IMR-90 (cell line): ENCODE measurements around the gene WEE1. TPM values are rescaled to one million over a fixed set of nuclear protein-coding genes. Genes with fewer than 3 reads are reported as not detected.

ENCODE experiments used
- ATAC-seq: fragments of 200-7000 bp; cut with Tn5 transposase; 2 replicates; pipeline ENCODE4 v1.9.1; 2020; ENCODE audit warnings: low read depth, mild to moderate bottlenecking, moderate library complexity
- BruUV-seq: library from RNA; stranded (reverse); fragments of 400-500 nt; replicated peaks from 2 replicates; lab custom pipeline; 2021; lab: Mats Ljungman, UMichigan
- CTCF ChIA-PET: fragments of 300-600 bp; formaldehyde crosslinking; extraction: SDS; loops from one replicate; lab custom pipeline; 2021; ENCODE audit warnings: antibody characterized with exemption; lab: Yijun Ruan, JAX
- POLR2A ChIA-PET: fragments of 300-600 bp; sonication (Branson Sonifier 250); formaldehyde crosslinking; loops from one replicate; lab custom pipeline; 2022; ENCODE audit warnings: antibody characterized with exemption; ENCODE audit not compliant: unreplicated experiment; lab: Charles Lee
- DNase-seq: peaks from one replicate; pipeline ENCODE4 v3.0.0; 2013
- H2AFZ ChIP-seq: replicated peaks from 2 replicates; pipeline ENCODE3; 2013; ENCODE audit warnings: low read length, mild to moderate bottlenecking; ENCODE audit not compliant: poor library complexity
- H2AK5ac ChIP-seq: 2 replicates; pipeline ENCODE4 v1.6.1; 2013; ENCODE audit warnings: low read depth, low read length, inconsistent platforms
- H2AK9ac ChIP-seq: replicated peaks from 2 replicates; pipeline ENCODE3; 2013; ENCODE audit warnings: mild to moderate bottlenecking, low read depth, low read length, moderate library complexity; ENCODE audit not compliant: poor library complexity
- H2BK120ac ChIP-seq: 2 replicates; pipeline ENCODE4 v1.6.1; 2013; ENCODE audit warnings: low read depth, low read length, inconsistent platforms
- H2BK15ac ChIP-seq: 3 replicates; pipeline ENCODE4 v1.6.1; 2013; ENCODE audit warnings: low read depth, low read length, inconsistent platforms
- H2BK20ac ChIP-seq: 2 replicates; pipeline ENCODE4 v1.6.1; 2013; ENCODE audit warnings: low read depth, mild to moderate bottlenecking, inconsistent platforms, low read length, moderate library complexity
- H2BK5ac ChIP-seq: 2 replicates; pipeline ENCODE4 v1.6.1; 2013; ENCODE audit warnings: mild to moderate bottlenecking, low read depth, low read length, inconsistent platforms; ENCODE audit not compliant: poor library complexity, severe bottlenecking
- H3K14ac ChIP-seq: replicated peaks from 2 replicates; pipeline ENCODE4 v1.6.1; 2013; ENCODE audit warnings: low read depth, low read length, inconsistent platforms
- H3K18ac ChIP-seq: 2 replicates; pipeline ENCODE4 v1.6.1; 2013; ENCODE audit warnings: low read depth, low read length, control low read depth
- H3K23ac ChIP-seq: 2 replicates; pipeline ENCODE4 v1.6.1; 2013; ENCODE audit warnings: low read depth, low read length, inconsistent platforms
- H3K27ac ChIP-seq: 2 replicates; pipeline ENCODE4 v1.5.1; 2013; ENCODE audit warnings: mild to moderate bottlenecking, control low read depth, low read length; ENCODE audit not compliant: insufficient read depth
- H3K27me3 ChIP-seq: 2 replicates; pipeline ENCODE4 v1.6.1; 2013; ENCODE audit warnings: low read length; ENCODE audit not compliant: control insufficient read depth, insufficient read depth
- H3K36me3 ChIP-seq: 2 replicates; pipeline ENCODE4 v1.6.1; 2013; ENCODE audit warnings: low read length, mixed read lengths; ENCODE audit not compliant: control insufficient read depth, insufficient read depth
- H3K4ac ChIP-seq: 2 replicates; pipeline ENCODE4 v1.6.1; 2013; ENCODE audit warnings: low read depth, low read length, inconsistent platforms
- H3K4me1 ChIP-seq: 2 replicates; pipeline ENCODE4 v1.6.1; 2013; ENCODE audit warnings: low read length, mixed read lengths; ENCODE audit not compliant: control insufficient read depth, insufficient read depth
- H3K4me2 ChIP-seq: 2 replicates; pipeline ENCODE4 v1.6.1; 2013; ENCODE audit warnings: low read depth, mild to moderate bottlenecking, control low read depth, low read length, moderate library complexity
- H3K4me3 ChIP-seq: 2 replicates; pipeline ENCODE4 v1.5.1; 2013; ENCODE audit warnings: low read depth, mild to moderate bottlenecking, control low read depth, low read length, moderate library complexity; ENCODE audit not compliant: insufficient read depth
- H3K56ac ChIP-seq: 2 replicates; pipeline ENCODE4 v1.6.1; 2013; ENCODE audit warnings: low read length, inconsistent platforms; ENCODE audit not compliant: insufficient read depth; ENCODE audit errors: extremely low read depth
- H3K79me1 ChIP-seq, 2 experiments: 2 replicates each; pipeline ENCODE4 v1.6.1; 2013; ENCODE audit warnings: low read length in 2 of 2, inconsistent platforms in 1 of 2, low read depth in 1 of 2
- H3K9ac ChIP-seq: 2 replicates; pipeline ENCODE4 v1.6.1; 2013; ENCODE audit warnings: low read depth, low read length, control low read depth
- H3K9me1 ChIP-seq: 2 replicates; pipeline ENCODE4 v1.6.1; 2013; ENCODE audit warnings: low read length, inconsistent platforms; ENCODE audit not compliant: insufficient read depth
- H3K9me3 ChIP-seq: 2 replicates; pipeline ENCODE4 v1.6.1; 2013; ENCODE audit warnings: low read length; ENCODE audit not compliant: control insufficient read depth, insufficient read depth
- H4K20me1 ChIP-seq: 2 replicates; pipeline ENCODE4 v1.6.1; 2013; ENCODE audit warnings: low read length, inconsistent platforms; ENCODE audit not compliant: insufficient read depth
- H4K5ac ChIP-seq: 2 replicates; pipeline ENCODE4 v1.6.1; 2013; ENCODE audit warnings: mild to moderate bottlenecking, low read depth, low read length, control low read depth
- H4K8ac ChIP-seq, 2 experiments: 2 replicates each; pipeline ENCODE4 v1.6.1; 2013; ENCODE audit warnings: low read depth in 2 of 2, low read length in 2 of 2, control low read depth in 1 of 2, inconsistent platforms in 1 of 2
- H4K91ac ChIP-seq: 2 replicates; pipeline ENCODE4 v1.6.1; 2013; ENCODE audit warnings: low read depth, low read length, inconsistent platforms; ENCODE audit not compliant: insufficient read depth
- POLR2A ChIP-seq: IDR thresholded peaks from 2 replicates; pipeline ENCODE4 v1.6.1; 2012; ENCODE audit warnings: mild to moderate bottlenecking, low read depth, low read length
- WGBS, 2 experiments: methylation state at CpG; one replicate each; pipeline versions ENCODE4 v1.1.5 to v1.1.7; 2013; ENCODE audit warnings: missing lambda C conversion rate in 2 of 2; ENCODE audit not compliant: insufficient read length in 1 of 2; ENCODE audit errors: extremely low coverage in 2 of 2; 5-methylcytosine and 5-hydroxymethylcytosine counted together
- dilution Hi-C: fragments of 300-500 bp; cut with HindIII; formaldehyde crosslinking; loops from one replicate; pipeline ENCODE4 v1.14.3; 2018; ENCODE audit warnings: low sequenced_read_pairs; ENCODE audit not compliant: unreplicated experiment
- in situ Hi-C: fragments of 300-500 bp; cut with MboI; formaldehyde crosslinking; loops from 3 replicates; pipeline ENCODE4 v1.14.3; 2019; ENCODE audit warnings: low sequenced_read_pairs, inconsistent platforms, mixed read lengths
- intact Hi-C: fragments of 100-400 bp; cut with micrococcal nuclease; formaldehyde crosslinking; loops from 2 replicates; pipeline ENCODE4 v1.10.0; 2022
- polyA plus RNA-seq, 3 experiments: library from polyadenylated mRNA; depleted of rRNA; stranded (reverse); fragments of >200 nt; gene quantifications; 2 replicates each; pipeline ENCODE4 v1.2.3, GENCODE V29; 2012; ENCODE audit warnings: low replicate concordance in 1 of 3
- total RNA-seq: library from RNA; depleted of rRNA; stranded (reverse); fragments of >200 nt; gene quantifications from 2 replicates; pipeline ENCODE4 v1.2.3, GENCODE V29; 2012
- TF ChIP-seq, protein P1 (sequence below): fragments of 150-350 bp; IDR thresholded peaks from 2 replicates; pipeline ENCODE4 v1.6.1; 2016; ENCODE audit warnings: low read depth, mild to moderate bottlenecking, low read length, moderate library complexity, borderline replicate concordance

Gene WEE1
- total and polyA plus RNA-seq, 2 of the 4 experiments (the other 2 are of a cell fraction): 26.5 to 29.2 TPM

DNA sequence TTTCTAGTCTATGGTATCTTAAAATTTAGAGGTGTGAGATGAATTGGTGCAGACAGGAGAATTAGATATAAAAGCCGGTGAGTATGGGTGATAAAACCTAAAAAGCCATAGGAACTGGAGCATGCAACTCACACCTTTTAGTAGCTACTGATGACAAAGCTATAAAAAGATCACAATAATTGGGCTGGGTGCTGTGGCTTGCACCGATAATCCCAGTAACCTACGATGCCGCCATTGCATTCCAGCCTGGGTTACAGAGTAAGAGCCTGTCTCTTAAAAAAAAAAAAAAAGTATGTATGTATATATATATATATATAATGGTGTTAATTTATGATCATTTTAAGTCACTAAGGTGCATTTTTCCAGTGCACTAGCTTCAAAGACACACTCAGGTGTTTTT lies 17.2 kb downstream of the WEE1 start:
- H4K20me1 ChIP-seq: peaks cover 5% of the 10 kb centered on the region; the same call in 1 of the 2 replicates
- ATAC-seq: no peak
- no peak overlapping the region for H3K27ac ChIP-seq
- in situ Hi-C loops: no loop called here
- no peak overlapping the region for H3K4ac ChIP-seq
- BruUV-seq: no TSS peak
- H3K4me2 ChIP-seq: no peak overlapping the region
- H3K9me3 ChIP-seq: no peaks in the 10 kb centered on the region
- H3K4me3 ChIP-seq: no peak overlapping the region
- H2AFZ ChIP-seq: no peak overlapping the region
- no peak overlapping the region for H2BK20ac ChIP-seq
- ChIA-PET POLR2A (no interaction called here), CTCF (interaction anchor here (0.9 to 2.0 kb wide), 2 partner anchors 14 to 22 kb away, joined by 3 to 4 read pairs; no protein-coding TSS in a partner anchor)
- no peak overlapping the region for H2BK120ac ChIP-seq
- H4K8ac ChIP-seq: no peak overlapping the region
- H3K27me3 ChIP-seq: no peaks in the 10 kb centered on the region
- intact Hi-C loops: no loop called here
- no peak overlapping the region for H2AK9ac ChIP-seq
- no peak overlapping the region for H3K9ac ChIP-seq
- H3K36me3 ChIP-seq: peaks cover 21% of the 10 kb centered on the region
- no peak overlapping the region for H3K18ac ChIP-seq
- TF ChIP-seq POLR2A: peak; percentile 27; the same call in 1 of the 2 replicates
- TF ChIP-seq, protein P1, sequence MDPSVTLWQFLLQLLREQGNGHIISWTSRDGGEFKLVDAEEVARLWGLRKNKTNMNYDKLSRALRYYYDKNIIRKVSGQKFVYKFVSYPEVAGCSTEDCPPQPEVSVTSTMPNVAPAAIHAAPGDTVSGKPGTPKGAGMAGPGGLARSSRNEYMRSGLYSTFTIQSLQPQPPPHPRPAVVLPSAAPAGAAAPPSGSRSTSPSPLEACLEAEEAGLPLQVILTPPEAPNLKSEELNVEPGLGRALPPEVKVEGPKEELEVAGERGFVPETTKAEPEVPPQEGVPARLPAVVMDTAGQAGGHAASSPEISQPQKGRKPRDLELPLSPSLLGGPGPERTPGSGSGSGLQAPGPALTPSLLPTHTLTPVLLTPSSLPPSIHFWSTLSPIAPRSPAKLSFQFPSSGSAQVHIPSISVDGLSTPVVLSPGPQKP: no peak
- no peak overlapping the region for H3K23ac ChIP-seq
- H2BK15ac ChIP-seq: no peak overlapping the region
- no peak overlapping the region for H2BK5ac ChIP-seq
- WGBS, 2 experiments: no CpG with 5 or more reads among the region's 4 CpGs
- no peak overlapping the region for H4K5ac ChIP-seq
- dilution Hi-C loops: no loop called here
- H3K56ac ChIP-seq: no peak overlapping the region
- H2AK5ac ChIP-seq: no peak overlapping the region
- H3K4me1 ChIP-seq: peaks cover 3% of the 10 kb centered on the region
- DNase-seq: no peak
- peaks cover 12 to 20% of the 10 kb centered on the region in 2 experiments for H3K79me1 ChIP-seq
- no peaks in the 10 kb centered on the region; the same call in 1 of the 2 replicates for H3K9me1 ChIP-seq
- H3K14ac ChIP-seq: no peak overlapping the region
- no peak overlapping the region for H4K91ac ChIP-seq
